Glomerular endothelial cell (primary cell): ENCODE measurements around the gene ALKBH8. TPM values are rescaled to one million over a fixed set of nuclear protein-coding genes. Genes with fewer than 3 reads are reported as not detected.
"Not testable (repeated sequence)": the region's sequence is repeated elsewhere in the genome, so short reads cannot be mapped to it uniquely, and the experiment has no call there.

Experiments
- DNase-seq: peaks from one replicate; pipeline ENCODE4 v3.0.0-alpha.2; 2011; ENCODE audit warnings: low read depth, low spot score; ENCODE audit errors: extremely low read depth
- total RNA-seq: library from RNA; depleted of rRNA; stranded (reverse); fragments of >200 nt; gene quantifications from 2 replicates; pipeline ENCODE4 v1.2.3, GENCODE V29; 2015

ALKBH8 gene
- total RNA-seq, 1 donor from 2014 or later: 3.6 TPM

DNA sequence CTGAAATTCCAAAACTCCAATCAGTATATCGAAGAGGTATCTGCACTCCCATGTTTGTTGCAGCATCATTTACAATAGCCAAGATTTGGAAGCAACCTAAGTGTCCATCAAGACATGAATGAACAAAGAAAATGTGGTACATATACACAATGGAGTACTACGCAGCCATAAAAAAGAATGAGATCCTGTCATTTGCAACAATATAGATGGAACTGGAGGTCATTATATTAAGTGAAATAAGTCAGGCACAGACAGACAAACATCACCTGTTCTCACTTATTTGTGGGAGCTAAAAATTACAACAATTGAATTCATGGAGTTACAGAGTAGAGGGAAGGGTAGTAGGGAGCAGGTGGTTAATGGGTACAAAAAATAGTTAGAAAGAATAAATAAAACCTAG is 13.6 kb upstream of the ALKBH8 start:
- not testable (repeated sequence) for DNase-seq

GRCh38 chr11:107577346-107577711 is 11.8 kb upstream of the ALKBH8 start:
- DNase-seq: no peak

DNA sequence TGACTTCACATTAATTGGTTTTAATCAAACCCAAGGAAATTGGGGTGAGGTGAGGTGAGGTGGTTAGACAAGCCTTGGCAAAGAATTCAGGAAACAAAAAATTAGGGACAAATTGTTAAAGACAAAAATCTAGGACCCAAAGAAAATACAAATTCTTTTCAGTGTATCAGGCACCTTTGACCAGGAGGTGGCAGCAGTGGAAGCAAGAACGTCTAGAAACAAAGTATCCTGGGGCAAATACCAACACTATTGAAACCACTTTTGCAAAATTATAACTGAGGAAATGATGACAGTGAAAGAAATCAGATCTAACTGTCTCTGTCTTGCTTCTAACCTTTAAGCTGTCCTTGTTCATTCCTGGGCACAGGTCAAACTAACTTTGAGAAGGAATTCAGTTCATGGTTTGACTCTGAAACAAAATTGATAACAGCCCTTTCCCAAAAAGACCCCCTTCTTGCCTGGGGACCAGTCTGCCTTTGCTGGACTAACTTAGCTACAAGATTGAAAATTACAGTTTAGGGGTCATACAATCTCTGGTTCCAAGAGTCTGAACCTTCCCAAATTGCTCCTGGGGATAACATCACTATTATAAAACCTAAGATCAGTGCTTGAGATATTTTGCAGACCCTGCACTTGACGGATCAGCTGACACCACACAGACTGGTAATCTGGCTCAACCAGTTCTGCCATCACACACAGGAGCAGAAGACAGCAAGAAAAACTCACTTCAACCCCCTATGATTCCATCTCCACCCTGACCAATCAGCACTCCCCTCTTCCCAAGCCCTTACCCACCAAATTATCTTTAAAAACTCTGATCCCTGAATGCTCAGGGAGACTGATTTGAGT is 11.2 kb upstream of the ALKBH8 start:
- DNase-seq: not testable (repeated sequence)

DNA sequence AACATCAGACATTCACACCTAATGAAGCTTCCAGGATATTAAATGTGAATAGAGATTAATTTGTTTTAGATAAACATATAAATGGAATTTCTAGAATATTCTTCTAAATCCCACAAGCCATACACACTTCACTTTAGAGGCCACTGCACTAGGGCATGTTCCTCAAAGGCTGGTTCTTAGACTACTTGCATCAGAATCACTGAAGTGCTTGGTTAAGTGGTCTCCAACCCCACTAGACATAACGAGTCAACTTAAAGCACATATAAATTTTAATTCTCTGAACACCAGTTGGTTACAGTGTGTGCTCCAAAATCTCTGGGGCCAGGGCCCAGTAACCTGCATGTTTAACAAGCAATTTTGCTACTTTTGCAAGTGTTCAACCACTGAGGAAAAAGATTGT is 7.9 kb upstream of the ALKBH8 start:
- no peak for DNase-seq

DNA sequence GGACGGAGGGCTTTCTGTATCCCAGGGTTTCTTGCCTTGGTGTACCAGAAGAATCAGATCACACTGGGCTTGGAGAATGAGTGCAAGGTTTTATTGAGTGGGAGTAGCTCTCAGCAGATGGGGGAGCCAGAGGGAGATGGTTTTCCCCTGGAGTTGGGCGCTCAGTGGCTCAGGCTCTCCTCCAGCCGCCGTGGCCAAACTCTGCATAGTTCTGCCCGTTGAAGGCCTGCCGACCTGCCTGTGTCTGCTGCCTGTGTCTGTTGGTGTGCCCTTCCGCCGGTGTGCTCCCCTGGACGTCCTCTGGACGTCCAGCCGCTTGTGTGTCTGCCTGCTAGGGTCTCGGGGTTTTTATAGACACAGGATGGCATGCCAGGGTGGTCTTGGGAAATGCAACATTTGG is 4.5 kb upstream of the ALKBH8 start:
- DNase-seq: no peak

DNA sequence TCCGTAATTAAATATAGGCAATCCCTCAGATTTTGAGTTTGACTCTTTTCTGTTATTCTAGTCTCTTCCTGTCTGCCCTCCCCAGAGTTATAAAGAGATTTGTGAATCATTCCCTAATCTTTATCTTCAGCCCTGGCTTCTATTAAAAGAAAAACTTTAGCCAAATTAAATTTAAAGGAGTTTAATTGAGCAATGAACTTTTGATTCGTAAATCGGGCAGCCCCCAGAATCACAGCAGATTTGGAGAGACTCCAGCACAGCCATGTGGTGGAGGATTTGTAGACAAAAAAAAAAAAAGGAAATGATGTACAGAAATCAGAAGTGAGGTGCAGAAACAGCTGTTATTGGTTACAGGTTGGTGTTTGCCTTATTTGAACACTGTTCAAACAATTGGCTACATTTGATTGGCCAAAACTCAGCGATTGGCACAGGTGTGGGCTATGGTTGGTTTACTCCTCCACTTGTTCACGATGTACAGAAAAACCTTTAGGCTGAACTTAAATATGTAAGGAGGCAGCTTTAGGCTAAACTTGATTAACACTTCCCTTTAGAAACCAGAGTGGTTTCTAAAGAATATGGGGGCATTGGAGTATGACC is 2.3 kb upstream of the ALKBH8 start:
- DNase-seq: no peak

DNA sequence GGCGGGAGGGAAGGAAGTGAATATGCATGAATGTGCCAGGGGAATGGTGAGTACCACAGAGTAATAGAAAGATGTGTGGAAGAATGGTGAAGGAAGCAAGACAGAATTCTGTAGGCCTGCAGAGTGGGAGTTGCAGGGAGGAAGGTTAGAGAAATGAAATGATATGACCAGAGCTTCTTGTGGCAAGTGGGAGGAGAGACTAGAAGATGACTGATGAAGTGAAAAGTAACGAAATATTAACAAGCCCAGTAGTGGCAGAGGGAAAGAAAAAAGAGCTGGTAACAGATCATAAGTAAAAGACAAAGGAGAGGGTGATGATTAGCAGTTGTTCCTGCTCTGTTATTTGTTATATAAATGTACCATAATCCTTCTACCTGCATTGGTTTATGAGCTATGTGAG is 1.0 kb upstream of the ALKBH8 start:
- no peak for DNase-seq

GRCh38 chr11:107565955-107566501 is 493 bp upstream of the ALKBH8 start:
- DNase-seq: not testable (repeated sequence)

- no peak for DNase-seq
Observed at GRCh38 chr11:107564877-107565218, 687 bp downstream of the ALKBH8 start.

DNA sequence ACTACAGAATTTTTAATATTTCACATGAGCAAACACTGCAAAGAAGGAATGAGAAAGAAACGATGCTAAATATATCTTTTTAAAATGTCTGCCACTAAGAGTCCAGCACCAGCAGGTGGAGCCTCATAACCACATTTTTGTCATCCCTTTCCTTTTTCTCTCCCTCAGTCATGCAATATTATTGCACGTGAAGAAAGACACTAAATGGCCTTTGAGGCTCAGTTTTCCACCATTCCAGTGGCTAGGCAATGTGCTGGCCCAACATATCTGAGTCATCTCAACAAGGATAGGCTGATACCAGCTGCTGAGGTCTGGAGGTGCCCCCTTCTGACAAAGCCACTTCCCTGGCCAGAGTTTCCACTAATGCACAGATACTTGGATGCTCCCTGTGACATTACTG is 1.8 kb downstream of the ALKBH8 start:
- no peak for DNase-seq

GRCh38 chr11:107562647-107563208 is 2.8 kb downstream of the ALKBH8 start:
- DNase-seq: peak; percentile 54

DNA sequence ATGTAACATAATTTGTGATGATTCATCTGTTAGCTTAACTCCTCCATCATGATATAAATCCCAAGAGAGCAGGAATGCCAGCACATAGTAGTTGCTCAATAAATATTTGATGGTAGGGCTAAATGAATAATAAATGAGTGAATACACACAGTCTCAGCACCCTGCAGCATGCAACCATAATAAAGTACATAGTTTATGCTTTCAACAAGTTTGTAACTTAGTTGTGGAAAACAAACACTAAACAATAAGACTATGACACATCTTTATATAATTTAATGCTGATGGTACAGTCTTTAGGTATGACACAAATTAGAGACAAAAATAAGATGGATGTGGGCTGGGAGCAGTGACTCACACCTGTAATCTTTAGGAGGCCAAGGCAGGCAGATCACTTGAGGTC is 3.8 kb downstream of the ALKBH8 start:
- DNase-seq: no peak

DNA sequence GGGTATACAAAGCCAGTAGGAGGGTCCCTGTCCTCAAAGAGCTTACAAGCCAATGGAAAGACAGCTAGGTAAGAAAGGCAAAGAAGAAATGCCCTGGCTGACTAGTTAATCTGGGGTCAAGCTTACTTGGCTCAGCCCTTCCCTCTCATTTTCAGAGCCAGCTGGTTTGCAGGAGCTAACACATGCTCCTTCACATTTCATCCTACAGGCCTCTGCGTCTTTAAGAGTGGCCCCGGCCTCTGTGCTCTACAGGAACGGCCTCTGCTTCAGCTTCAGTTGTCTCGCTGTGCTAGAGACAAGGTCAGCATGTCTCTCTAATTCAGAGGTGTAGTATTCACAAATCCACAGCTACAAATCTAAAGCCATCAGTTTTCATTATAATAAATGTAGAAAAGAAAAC is 15.2 kb downstream of the ALKBH8 start:
- DNase-seq: no peak

DNA sequence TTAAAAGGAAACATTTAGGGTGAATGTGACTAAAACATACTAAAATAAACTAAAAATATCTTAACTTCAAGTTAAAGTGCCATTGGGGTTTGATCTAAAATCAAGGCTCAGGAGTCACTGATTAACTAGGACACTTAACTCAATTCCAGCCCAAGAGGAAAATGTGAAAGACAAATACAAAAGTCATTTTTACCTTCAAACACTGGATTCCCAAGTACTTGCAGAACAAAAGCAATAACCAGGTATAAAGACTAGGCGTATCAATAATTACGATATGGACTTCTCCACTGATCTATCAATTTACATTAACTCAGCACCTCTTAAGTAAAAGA is 15.6 kb downstream of the ALKBH8 start:
- no peak for DNase-seq

GRCh38 chr11:107549253-107549953 is 16.1 kb downstream of the ALKBH8 start:
- DNase-seq: no peak

GRCh38 chr11:107547961-107548360 is 17.6 kb downstream of the ALKBH8 start:
- DNase-seq: no peak

DNA sequence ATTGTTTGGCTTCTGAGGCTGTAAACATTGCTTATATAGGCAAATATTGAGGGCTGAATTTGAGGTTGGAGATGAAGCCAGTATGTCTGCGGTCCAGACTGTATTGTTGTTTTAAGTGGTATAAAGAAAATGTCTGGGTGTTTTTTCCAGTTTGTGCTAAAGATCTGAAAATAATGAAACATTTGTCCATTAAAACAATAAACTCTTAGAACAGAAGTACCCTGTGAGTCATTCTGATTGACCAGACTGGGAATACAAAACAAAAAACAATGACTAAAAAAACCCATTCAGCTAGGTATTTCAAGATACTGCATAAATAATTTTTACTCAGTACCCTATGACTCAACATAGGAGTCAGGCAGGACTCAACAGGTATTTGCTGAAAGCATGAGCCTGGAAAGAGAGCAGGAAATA is 20.4 kb downstream of the ALKBH8 start:
- DNase-seq: peak; percentile 47

GRCh38 chr11:107538821-107539220 is 26.7 kb downstream of the ALKBH8 start:
- DNase-seq: no peak

- no peak for DNase-seq
Observed at GRCh38 chr11:107538239-107538638, 27.3 kb downstream of the ALKBH8 start.

- DNase-seq: not testable (repeated sequence)
Observed at GRCh38 chr11:107537155-107537554, 28.4 kb downstream of the ALKBH8 start.

GRCh38 chr11:107526197-107526596 is 39.3 kb downstream of the ALKBH8 start:
- no peak for DNase-seq
